Adipocyte (in vitro differentiated cells): ENCODE data around the gene CDH23.

Experiments
- DNase-seq: peaks from one replicate; pipeline ENCODE4 v3.0.0-alpha.2; 2015; ENCODE audit warnings: low read depth
- H3K27me3 ChIP-seq: replicated peaks from 2 replicates; pipeline ENCODE4 v1.7.0; 2013; ENCODE audit warnings: mild to moderate bottlenecking, low read length, moderate library complexity; ENCODE audit not compliant: control insufficient read depth, insufficient read depth
- H3K36me3 ChIP-seq: 2 replicates; pipeline ENCODE4 v1.7.0; 2013; ENCODE audit warnings: low read length, mild to moderate bottlenecking, moderate library complexity; ENCODE audit not compliant: control insufficient read depth, insufficient read depth, severe bottlenecking
- H3K4me1 ChIP-seq: 2 replicates; pipeline ENCODE4 v1.7.0; 2013; ENCODE audit warnings: mild to moderate bottlenecking, low read length, moderate library complexity; ENCODE audit not compliant: control insufficient read depth, insufficient read depth
- H3K4me3 ChIP-seq: 2 replicates; pipeline ENCODE4 v1.7.0; 2013; ENCODE audit warnings: mild to moderate bottlenecking, low read length, moderate library complexity
- H3K9ac ChIP-seq: 2 replicates; pipeline ENCODE4 v1.7.0; 2013; ENCODE audit warnings: mild to moderate bottlenecking, low read length, moderate library complexity
- H3K9me3 ChIP-seq: 2 replicates; pipeline ENCODE4 v1.7.0; 2013; ENCODE audit warnings: mild to moderate bottlenecking, low read length, moderate library complexity; ENCODE audit not compliant: control insufficient read depth

Gene CDH23

GRCh38 chr10:71408436-71409225 lies 11.9 kb downstream of the CDH23 start:
- Histone ChIP-seq H3K36me3 (no peaks in the 10 kb centered on the region), H3K4me1 (no peaks in the 10 kb centered on the region), H3K27me3 (peaks cover 20% of the 10 kb centered on the region), H3K4me3 (no peak overlapping the region), H3K9ac (no peak overlapping the region), H3K9me3 (peaks cover 24% of the 10 kb centered on the region)
- DNase-seq = no peak

GRCh38 chr10:71409516-71410104 lies 12.9 kb downstream of the CDH23 start:
- Histone ChIP-seq H3K4me3 (no peak overlapping the region), H3K9ac (no peak overlapping the region), H3K27me3 (peaks cover 20% of the 10 kb centered on the region), H3K9me3 (peaks cover 30% of the 10 kb centered on the region), H3K36me3 (no peaks in the 10 kb centered on the region), H3K4me1 (no peaks in the 10 kb centered on the region)
- no peak for DNase-seq

- Histone ChIP-seq H3K9me3 (peaks cover 40% of the 10 kb centered on the region), H3K4me1 (no peaks in the 10 kb centered on the region), H3K36me3 (no peaks in the 10 kb centered on the region), H3K27me3 (peaks cover 13% of the 10 kb centered on the region), H3K9ac (no peak overlapping the region), H3K4me3 (no peak overlapping the region)
- DNase-seq = no peak
These were observed 16.9 kb downstream of the CDH23 start for GRCh38 chr10:71413581-71413980.

- DNase-seq = no peak
- Histone ChIP-seq H3K4me3 (no peak overlapping the region), H3K4me1 (no peaks in the 10 kb centered on the region)
These were observed 17.6 kb downstream of the CDH23 start for GRCh38 chr10:71414359-71414758.

GRCh38 chr10:71419002-71419540 lies 22.4 kb downstream of the CDH23 start:
- Histone ChIP-seq H3K4me1 (no peaks in the 10 kb centered on the region), H3K27me3 (peaks cover 20% of the 10 kb centered on the region), H3K9ac (no peak overlapping the region), H3K36me3 (no peaks in the 10 kb centered on the region), H3K9me3 (peaks cover 15% of the 10 kb centered on the region), H3K4me3 (no peak overlapping the region)
- no peak for DNase-seq

More at GRCh38 chr10:71414359-71414758, 17.6 kb downstream of the CDH23 start:
- H3K27me3 ChIP-seq = peaks cover 6% of the 10 kb centered on the region
- peaks cover 40% of the 10 kb centered on the region for H3K9me3 ChIP-seq
- H3K9ac ChIP-seq = no peak overlapping the region
- no peaks in the 10 kb centered on the region for H3K36me3 ChIP-seq

- H3K36me3 ChIP-seq = no peaks in the 10 kb centered on the region
- peaks cover 24% of the 10 kb centered on the region for H3K27me3 ChIP-seq
- peaks cover 11% of the 10 kb centered on the region for H3K9me3 ChIP-seq
- no peaks in the 10 kb centered on the region for H3K4me1 ChIP-seq
- no peak overlapping the region for H3K4me3 ChIP-seq
- H3K9ac ChIP-seq = no peak overlapping the region
- no peak for DNase-seq
These were observed 23.0 kb downstream of the CDH23 start for GRCh38 chr10:71419750-71420149.

- DNase-seq = no peak
- H3K27me3 ChIP-seq = peaks cover 33% of the 10 kb centered on the region
- no peaks in the 10 kb centered on the region for H3K4me1 ChIP-seq
- H3K36me3 ChIP-seq = no peaks in the 10 kb centered on the region
- peaks cover 11% of the 10 kb centered on the region for H3K9me3 ChIP-seq
- no peak overlapping the region for H3K9ac ChIP-seq
- no peak overlapping the region for H3K4me3 ChIP-seq
These were observed 24.3 kb downstream of the CDH23 start for GRCh38 chr10:71421075-71421434.

GRCh38 chr10:71423250-71423649 lies 26.5 kb downstream of the CDH23 start:
- Histone ChIP-seq H3K4me3 (no peak overlapping the region), H3K9me3 (peaks cover 2% of the 10 kb centered on the region), H3K9ac (no peak overlapping the region), H3K27me3 (peaks cover 37% of the 10 kb centered on the region), H3K4me1 (no peaks in the 10 kb centered on the region), H3K36me3 (no peaks in the 10 kb centered on the region)
- DNase-seq = no peak

- Histone ChIP-seq H3K9ac (no peak overlapping the region), H3K4me1 (no peaks in the 10 kb centered on the region), H3K9me3 (no peaks in the 10 kb centered on the region), H3K36me3 (no peaks in the 10 kb centered on the region), H3K27me3 (peaks cover 37% of the 10 kb centered on the region), H3K4me3 (no peak overlapping the region)
- DNase-seq = no peak
These were observed 27.2 kb downstream of the CDH23 start for GRCh38 chr10:71423901-71424300.

- H3K4me3 ChIP-seq = no peak overlapping the region
- no peak for DNase-seq
- H3K27me3 ChIP-seq = peaks cover 37% of the 10 kb centered on the region
- H3K9ac ChIP-seq = no peak overlapping the region
- H3K36me3 ChIP-seq = no peaks in the 10 kb centered on the region
- H3K4me1 ChIP-seq = no peaks in the 10 kb centered on the region
- no peaks in the 10 kb centered on the region for H3K9me3 ChIP-seq
These were observed 27.9 kb downstream of the CDH23 start for GRCh38 chr10:71424496-71425194.

GRCh38 chr10:71426058-71426605 lies 29.4 kb downstream of the CDH23 start:
- no peaks in the 10 kb centered on the region for H3K4me1 ChIP-seq
- H3K9me3 ChIP-seq = no peaks in the 10 kb centered on the region
- H3K36me3 ChIP-seq = no peaks in the 10 kb centered on the region
- H3K27me3 ChIP-seq = peaks cover 47% of the 10 kb centered on the region
- no peak overlapping the region for H3K4me3 ChIP-seq
- H3K9ac ChIP-seq = no peak overlapping the region
- no peak for DNase-seq
